NCI-H2227 (cell line): Measurements from ENCODE around the gene SARDH.
"Not testable (repeated sequence)": the region's sequence is repeated elsewhere in the genome, so short reads cannot be mapped to it uniquely, and the experiment has no call there.

Source experiments
- DNase-seq: peaks from one replicate; lab custom pipeline; 2025; ENCODE audit not compliant: unreplicated experiment; lab: John Stamatoyannopoulos, UW

SARDH gene

DNA sequence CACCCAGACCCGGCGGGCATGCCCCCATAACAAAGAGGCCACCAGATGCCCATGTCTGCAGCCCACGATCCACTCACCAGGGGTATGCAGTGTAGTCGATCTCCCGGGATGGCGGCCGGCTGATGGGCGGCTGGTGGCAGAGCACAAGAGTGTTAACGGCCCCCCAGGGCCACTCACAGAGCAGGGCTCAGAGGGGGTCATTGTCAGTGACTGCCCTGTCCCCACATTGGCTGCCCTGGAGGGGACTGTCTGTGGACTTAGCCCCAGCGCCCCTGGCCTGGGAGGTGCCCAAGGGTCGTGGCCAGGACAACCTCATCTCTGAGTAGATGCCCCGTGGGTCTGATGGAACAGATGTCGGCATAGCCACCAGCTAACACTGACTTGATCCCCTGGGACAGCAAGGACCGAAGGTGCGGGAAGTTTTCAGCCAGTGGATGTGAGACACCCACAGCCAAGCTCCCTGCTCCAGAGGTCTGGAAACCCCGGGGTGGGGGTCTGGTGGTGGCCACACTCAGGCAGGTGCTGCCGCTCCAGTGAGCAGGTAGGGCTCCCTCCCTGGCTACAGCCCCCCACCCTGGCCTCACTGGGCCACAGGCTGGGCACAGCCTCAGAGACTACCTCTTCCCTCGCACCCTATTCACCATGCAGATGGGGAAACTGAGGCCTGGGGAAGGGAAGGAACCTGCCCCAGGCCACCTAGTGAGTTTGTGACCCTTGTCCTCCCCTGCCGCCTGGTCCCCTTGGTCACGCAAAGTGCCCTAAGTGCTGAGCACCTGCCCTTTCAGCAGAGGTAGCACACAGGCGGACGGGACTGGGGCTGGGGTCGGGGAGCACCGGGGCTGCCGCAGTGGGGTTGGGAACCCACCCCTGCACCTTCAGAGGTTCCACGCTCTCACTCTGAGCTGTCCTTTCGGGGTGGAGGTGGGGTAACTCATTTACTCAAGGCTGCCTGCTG lies 38.1 kb upstream of the SARDH start:
- no peak for DNase-seq

DNA sequence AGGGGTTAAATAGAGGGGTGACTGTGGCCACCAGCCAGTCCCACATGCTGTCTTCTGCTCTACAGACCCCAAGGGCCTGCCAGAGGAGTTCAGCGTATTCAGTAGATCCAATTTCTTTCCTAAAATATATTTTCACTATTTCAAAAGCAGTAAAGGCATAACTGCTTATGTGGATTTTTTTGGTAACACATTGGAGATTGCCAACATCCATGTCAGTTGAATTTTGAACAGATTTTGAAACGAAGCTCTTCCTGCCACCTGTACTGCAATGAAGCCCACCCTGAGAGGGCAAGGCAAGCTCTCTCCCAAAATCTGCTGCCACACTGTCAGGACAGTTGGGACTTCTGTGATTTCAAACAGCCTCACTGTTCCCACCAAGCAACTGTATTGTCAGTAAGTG lies 37.1 kb upstream of the SARDH start:
- DNase-seq: no peak

DNA sequence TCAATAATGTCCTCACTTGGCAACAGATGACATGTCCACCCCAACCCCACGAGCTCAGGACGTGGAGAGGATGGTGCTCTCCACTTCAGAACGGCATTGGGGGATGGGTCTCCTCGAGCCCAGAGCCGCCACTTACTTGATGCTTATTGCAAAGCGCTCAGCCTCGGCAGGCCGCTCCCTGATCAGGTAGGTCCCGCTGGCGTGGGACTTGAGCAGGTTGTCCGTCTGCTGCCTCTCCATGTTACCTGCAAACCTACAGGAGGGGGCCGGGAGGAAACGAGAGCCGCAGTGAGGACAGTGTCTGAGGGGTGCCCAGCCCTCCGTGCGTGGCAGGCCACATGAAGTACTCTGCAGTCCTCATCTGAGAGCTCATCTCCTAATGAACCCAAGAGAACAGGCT lies 36.6 kb upstream of the SARDH start:
- no peak for DNase-seq

DNA sequence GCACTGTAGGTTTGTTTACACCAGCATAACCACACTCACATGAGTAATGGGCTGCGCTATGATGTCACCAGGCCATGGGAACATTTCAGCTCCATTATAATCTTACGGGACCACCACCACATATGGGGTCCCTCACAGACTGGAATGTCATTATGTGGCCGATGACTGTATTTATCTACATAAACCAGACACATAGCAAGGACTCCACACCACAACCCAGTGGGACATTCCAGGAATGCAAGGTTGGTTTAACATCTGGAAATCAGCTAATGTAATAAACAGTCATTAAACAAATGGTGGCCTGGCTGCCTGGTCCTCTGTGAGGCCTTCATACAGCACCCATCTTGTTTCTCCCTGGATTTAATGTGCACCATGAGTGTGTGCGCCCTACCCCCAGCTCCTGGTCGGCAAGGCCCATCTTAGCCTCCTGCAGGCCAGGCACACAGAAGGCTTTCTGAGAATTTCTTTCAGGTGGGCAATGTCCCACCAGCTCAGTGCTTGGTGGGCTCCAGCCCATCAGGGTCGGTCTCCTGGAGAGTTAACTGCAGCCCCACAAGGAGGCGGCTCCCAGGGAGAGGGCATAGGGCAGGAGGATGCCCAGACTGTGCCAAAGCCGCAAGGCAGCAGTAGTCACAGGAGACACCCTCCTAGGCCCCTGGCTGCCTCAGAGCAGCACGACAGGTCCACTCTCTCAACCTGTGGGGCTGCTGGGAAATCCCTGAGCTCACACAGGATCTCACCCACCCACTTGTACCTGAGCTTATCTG lies 35.9 kb upstream of the SARDH start:
- DNase-seq: no peak

DNA sequence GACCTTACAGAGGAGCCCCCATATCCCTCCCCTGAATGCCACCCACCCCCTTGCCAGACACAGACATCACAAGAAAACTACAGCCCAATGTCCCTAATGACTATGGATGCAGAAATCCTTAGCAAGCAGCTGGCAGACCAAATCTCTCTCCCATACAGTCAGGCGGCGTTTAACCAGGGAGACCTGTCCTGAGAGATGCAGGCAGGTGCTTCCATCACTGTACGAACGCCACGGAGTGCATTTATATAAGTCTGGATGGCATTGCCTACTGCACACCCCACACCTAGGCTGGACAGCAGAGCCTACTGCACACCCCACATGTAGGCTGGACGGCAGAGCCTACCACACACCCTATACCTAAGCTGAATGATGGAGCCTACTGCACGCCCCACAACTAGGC lies 34.4 kb upstream of the SARDH start:
- DNase-seq: no peak

DNA sequence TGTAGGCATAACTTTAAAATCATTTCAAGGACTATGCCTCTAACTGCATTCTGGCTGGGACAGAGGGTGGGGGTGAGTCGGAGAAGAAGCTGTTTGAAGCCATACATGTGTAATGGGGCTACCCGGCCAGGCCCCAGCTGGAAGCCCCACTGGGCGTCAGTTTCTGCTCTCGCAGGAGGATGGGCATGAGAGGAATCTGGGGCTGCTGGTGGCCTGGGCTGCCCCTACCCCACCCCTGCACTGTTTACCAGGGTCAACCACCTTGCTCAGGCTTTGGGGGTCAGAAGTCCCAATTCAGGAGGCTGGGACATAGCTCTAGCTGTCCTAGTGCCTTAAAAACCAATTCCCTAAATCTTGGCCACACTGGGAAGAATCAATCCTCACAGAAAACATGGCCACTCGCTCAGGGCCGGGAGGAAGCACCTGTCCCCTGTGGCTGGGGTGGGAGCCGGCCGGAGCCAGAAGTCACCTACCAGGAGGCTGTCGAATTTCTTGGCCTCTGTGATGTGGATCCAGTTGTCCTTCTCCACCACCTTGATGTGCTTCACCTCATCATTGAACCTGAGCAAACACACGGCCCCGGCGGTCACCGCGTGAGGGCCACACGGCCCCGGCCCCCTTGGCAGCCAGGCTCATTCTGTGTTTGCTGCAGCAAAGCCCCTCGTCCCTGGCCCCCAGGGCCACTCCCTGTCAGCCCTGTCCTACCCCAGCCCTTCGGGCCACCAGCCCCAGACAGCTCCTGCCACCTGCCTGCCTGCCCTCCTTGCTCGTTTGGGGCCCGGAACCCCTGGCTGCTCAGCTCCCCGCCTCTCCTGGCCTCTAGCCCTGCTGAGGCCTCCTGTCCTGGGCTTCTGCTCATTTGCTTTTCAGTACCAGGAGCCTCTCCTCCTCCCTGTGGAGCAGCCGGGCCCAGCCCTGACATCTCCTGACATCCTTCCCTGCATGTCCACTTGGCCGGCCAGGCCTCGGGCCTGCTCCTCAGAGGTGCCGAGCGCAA lies 33.6 kb upstream of the SARDH start:
- DNase-seq: no peak

DNA sequence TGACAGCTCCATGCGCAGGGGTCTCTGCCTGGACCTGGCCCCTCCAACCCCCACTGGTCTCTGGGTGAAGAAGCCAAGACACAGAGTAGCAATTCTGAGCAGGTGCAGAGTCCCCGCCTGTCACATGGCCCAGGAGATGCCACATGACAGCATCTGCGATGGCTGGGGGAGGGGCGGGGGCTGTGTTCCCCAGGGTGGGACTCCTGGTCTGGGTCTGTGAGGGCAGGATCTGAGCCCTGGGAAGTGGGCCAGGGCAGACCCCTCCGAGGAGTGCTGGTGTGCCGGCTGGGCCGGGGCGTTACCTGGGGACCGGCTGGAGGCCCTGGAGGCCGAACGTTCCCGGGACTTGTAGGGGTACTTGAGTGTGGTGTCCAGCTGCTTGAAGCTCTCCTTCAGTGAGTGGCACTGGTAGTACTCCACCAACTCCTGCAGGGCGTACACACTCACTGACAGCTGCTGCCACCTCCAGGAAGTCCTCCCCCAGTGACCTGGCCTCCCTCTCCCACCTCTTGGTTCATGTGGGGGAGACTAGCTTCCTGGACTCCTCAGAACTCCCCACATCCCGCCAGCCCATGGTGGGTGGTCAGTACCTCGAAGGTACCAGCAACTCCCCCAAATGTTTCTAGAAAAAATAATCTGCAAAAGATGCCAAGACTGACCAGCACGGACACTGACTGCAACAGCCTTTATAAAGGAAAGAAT lies 32.1 kb upstream of the SARDH start:
- DNase-seq: no peak

DNA sequence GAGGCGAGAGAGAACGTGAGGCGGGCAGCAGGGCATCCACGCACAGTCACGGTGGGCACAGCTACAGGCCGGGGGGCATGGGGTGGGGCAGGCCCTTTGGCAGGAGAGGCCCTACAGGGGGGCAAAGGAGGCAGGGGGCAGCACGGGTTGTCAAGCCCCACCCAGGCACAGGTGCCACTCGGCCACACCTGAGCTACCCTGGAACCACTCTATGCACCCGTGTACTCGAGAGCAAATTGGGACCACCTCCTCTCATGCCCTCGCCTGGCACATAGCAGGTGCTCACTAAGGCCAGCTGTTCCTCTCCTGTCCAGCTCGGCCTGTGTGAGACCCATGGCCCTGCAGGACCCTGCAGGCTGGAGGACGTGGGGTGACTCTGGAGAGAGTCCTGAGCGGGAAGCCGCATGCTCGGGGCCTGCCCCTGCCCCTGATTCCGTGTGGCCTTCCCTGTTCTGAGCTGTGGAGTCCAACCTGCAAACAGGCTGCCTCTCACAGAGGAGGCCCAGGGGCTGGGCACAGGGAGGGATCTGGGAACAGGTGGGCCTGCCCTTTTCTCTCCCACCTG lies 31.4 kb upstream of the SARDH start:
- DNase-seq: no peak

DNA sequence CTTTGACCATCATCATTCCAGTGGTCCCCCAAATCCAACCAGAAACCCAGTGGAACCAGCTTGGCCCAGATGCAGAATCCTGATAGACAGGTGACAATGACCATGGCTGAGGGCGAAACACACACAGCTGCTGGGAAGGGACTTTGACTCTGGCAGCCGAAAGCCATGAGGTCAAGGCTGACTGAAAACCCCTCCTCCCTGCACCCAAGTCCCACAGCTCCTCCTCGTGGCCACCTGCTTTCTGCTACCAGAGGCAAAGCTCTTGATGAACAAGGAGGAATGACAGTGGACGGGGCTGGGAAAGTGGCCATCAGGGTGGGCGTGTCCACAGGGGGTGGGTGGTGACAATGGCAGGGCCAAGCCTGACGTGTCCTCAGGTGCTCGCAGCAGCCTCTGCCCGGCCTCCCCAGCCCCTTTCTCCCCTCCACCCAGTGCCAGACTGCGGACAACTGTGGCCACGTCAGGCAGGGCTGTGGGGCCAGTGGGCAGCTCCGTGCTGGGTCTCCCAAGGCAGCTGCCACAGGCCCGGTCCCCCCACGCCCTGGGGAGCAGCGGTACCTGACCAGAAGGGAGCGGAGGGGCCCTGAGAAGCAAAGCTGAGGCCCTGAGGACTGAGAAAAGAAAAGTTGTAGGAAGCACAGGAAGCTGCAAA lies 30.8 kb upstream of the SARDH start:
- no peak for DNase-seq

DNA sequence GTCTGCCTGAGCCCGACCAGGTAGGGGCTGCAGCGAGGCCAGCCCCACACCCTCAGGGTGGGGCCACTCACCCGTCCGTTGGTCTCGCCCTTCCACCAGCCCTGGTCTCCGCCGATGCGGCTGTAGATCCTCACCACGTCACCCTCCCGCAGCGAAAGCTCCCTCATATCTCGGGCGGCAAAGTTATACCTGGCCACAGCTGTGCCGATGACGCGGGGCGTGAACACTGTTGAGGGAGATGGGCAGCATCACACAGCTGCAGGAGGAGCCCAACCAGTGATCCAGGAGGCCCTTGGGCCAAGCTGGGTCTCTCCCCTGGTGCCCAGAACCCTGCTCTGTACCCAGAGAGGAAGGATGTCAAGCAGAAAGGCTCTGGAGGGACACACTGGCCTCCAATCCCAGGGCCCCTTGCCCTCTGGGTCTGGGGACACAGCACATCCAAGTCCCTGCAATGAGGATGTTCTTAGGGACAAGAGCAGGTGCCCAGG lies 30.3 kb upstream of the SARDH start:
- DNase-seq: no peak

DNA sequence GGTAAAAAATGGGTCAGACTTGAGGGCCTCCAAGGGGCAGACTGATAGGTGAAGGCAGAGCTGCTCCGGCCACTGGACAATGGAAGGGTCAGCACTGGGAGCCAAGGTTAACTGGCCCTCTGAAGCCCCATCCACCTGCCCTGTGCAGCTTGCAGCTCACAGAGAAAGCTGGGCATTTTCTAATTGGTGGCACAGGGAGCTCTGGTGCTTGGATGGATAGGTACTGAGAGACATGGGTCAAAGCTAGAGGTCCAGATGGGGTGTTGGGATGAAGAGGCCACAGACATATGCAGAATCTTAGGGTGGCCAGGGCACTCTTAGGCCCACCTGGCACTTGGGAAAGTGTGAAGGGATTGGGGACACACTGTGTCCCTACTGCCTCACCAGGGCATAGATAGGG lies 29.5 kb upstream of the SARDH start:
- DNase-seq: no peak

DNA sequence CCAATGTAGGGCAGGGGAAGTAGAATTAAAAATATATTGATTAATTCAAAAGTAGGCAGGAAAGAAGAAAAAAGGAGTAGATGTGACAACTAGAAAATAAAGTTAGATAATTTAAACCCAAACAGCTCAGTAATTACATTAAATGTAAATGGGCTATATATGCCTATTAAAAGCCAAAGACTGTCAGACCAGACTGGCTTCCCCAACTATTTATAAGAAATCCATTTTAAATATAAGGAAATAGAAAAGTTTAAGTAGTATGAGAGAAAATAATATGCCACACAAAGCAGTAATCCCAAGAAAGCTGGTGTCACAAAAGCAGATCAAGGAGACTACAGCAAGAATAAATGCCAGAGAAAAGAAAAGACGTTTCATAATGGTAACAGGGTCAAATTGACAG lies 28.9 kb upstream of the SARDH start:
- no peak for DNase-seq

DNA sequence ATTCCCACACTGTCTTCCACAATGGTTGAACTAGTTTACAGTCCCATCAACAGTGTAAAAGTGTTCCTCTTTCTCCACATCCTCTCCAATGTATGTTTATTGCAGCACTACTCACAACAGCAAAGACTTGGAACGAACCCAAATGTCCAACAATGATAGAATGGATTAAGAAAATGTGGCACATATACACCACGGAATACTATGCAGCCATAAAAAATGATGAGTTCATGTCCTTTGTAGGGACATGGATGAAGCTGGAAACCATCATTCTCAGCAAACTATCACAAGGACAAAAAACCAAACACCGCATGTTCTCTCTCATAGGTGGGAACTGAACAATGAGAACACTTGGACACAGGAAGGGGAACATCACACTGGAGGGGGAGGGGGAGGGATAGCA lies 28.1 kb upstream of the SARDH start:
- DNase-seq: not testable (repeated sequence)

DNA sequence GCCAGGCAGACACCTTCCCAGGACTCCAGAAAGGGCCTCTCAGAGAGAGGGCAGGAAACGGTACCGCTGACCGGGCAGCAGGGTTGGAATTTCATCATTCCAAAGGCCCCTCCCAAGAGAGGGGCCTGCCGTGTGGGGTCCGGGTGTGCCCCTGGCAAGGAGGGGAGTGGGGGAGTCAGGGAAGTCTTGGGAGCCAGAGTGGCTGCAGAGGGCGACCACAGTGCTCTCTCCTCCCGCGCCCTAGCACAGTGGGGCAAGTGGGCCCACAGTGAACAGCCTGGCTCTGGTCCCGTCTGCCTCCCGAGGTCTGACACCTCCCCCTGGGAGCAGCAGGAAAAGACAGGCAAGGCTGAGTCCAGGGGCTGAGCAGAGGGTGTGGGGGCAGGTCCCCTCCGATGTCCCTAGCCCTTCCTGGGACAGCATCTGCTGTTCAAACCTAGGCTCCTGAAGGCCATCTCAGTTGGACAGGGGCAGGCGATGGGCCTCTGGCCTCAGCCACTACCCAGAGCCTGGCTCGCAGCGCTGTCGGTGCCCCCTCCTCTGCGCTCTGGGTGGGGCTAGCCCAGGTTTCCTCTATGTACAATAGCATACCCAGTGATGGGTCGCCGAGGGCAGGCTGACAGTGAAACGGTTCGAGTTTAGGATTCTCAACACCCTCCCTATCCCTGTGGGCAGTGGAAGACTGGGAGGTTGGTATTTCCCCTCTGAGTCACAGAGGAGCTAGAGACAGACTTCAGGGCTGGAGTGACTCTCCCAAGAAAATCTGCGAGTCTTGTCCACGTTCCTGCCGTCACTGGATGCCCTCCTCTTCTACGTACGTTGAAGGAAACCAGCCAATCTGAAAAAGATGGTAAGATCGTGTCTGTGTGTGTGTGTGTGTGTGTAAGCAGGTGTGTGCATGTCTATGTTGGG lies 25.4 kb upstream of the SARDH start:
- DNase-seq: no peak

DNA sequence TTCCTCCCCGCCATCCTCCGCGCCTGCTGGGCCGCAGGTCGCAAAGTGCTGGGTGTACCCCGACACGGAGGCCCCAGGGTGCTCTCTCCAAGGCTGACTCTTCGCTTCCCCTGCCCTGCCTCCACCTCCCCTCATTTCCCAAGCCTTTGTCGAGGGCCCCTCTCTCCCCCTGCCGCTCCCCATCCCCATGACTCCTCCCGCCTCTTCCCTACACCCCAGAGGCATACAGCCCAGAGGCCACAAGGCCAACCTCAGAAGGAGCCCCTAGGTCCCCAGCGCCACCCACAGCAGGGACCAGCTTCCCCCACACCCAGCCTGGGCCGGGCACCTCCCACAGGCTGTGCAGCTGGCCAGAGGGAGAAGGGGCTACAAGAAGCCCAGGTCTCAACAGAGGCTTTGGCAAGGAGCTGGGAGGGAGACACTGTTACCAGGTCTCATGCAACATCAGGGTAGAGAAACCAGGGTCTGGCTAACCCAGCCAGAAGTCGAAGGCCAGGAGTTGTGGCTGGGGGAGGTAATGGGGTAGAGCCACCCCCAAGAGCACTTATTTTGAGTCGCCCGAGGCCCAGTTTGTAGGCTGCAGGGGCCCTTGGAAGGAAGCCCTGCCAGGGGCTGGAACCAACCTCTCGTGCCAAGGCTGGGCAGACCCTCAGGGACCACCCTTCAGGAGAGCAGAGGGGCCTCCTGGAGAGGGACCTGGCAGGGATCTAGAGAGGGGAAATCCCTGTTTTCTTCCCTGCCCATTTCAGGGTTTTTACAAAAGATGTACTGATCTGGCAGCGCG lies 24.5 kb upstream of the SARDH start:
- DNase-seq: no peak

DNA sequence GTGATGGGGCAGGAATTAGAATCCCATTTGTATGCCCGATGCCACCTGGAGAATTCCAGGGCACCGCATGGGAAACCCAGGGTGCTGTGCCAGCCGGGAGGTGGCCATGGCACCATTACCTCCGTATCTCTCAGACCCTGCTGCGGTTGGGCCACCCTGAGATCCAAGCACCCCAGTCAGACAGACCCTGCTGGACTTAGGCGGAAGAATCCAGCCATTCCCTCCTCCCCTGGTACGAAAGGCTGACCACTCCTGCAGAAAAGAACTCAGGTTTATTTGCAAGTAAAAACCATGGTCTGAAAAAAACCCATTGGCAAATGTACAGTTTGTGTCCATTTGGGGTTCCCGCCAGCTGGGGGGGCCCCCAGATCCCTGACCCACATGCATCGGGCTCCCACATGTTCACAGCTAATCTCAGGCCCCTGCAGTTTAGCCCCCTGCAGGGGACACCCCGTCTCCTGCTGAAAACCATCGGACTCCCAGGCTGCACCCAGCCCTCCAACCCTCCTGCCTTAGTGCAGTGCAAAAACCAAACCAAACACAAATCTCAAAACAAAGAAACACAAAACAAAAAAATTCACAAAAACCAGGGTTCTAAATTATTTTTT lies 23.6 kb upstream of the SARDH start:
- DNase-seq: no peak

DNA sequence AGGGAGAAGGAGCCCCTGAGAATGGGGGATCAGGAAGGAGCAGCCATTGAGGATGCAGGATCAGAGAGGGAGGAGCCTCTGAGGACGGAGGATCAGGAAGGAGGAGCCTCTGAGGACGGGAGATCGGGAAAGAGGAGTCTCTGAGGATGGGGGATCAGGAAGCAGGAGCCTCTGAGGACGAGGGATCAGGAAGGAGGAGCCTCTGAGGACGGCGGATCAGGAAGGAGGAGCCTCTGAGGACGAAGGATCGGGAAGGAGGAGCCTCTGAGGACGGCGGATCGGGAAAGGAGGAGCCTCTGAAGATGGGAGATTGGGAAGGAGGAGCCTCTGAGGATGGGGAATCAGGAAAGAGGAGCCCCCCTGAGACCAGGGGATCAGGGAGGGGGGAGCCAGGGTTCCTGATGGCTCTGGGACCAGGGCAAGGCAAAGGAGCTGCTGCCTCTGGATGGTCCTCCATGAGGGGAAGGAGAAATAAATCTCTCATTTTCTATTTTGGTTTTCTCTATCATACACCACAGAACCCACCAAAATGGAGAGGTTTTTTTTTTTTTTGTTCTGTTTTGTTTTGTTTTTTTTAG lies 22.6 kb upstream of the SARDH start:
- DNase-seq: no peak
